Karpas-422 (cell line): ENCODE measurements around the gene EYA2. TPM values are rescaled to one million over a fixed set of nuclear protein-coding genes. Genes with fewer than 3 reads are reported as not detected.
"Not testable (repeated sequence)": the region's sequence is repeated elsewhere in the genome, so short reads cannot be mapped to it uniquely, and the experiment has no call there.

ENCODE experiments used
- DNase-seq: peaks from one replicate; pipeline ENCODE4 v3.0.0-alpha.2; 2015
- H2AFZ ChIP-seq: fragments of 200-600 bp; sonication (generic); 2 replicates; pipeline ENCODE4 v1.6.1; 2014; ENCODE audit warnings: antibody characterized with exemption, low read length, mixed read lengths
- H3K27ac ChIP-seq: fragments of 200-600 bp; sonication (generic); 2 replicates; pipeline ENCODE4 v1.5.1; 2014; ENCODE audit warnings: mild to moderate bottlenecking, low read length, moderate library complexity
- H3K27me3 ChIP-seq: fragments of 200-600 bp; sonication (generic); 2 replicates; pipeline ENCODE4 v1.6.1; 2014; ENCODE audit warnings: low read length, mixed read lengths
- H3K36me3 ChIP-seq: fragments of 200-600 bp; sonication (generic); 2 replicates; pipeline ENCODE4 v1.6.1; 2014; ENCODE audit warnings: low read length, mixed read lengths; ENCODE audit not compliant: insufficient read depth
- H3K4me1 ChIP-seq: fragments of 200-600 bp; sonication (generic); 2 replicates; pipeline ENCODE4 v1.6.1; 2014; ENCODE audit warnings: mild to moderate bottlenecking, low read length, mixed read lengths
- H3K4me2 ChIP-seq: fragments of 200-600 bp; sonication (generic); 2 replicates; pipeline ENCODE4 v1.6.1; 2014; ENCODE audit warnings: low read length, low read depth, mild to moderate bottlenecking; ENCODE audit not compliant: poor library complexity, severe bottlenecking
- H3K4me3 ChIP-seq: fragments of 200-600 bp; sonication (generic); 2 replicates; pipeline ENCODE4 v1.5.1; 2014; ENCODE audit warnings: mild to moderate bottlenecking, antibody characterized with exemption, low read length, mixed read lengths
- H3K79me2 ChIP-seq: fragments of 200-600 bp; sonication (generic); 2 replicates; pipeline ENCODE4 v1.6.1; 2014; ENCODE audit warnings: mild to moderate bottlenecking, low read length, mixed read lengths
- H3K9ac ChIP-seq: fragments of 200-600 bp; sonication (generic); 2 replicates; pipeline ENCODE4 v1.6.0; 2014; ENCODE audit warnings: low read length
- H3K9me2 ChIP-seq: fragments of 200-600 bp; sonication (generic), shearing (Covaris generic); replicated peaks from 2 replicates; pipeline ENCODE4 v1.6.0; 2014; ENCODE audit warnings: mild to moderate bottlenecking, low read length, moderate library complexity; ENCODE audit not compliant: insufficient read depth
- H3K9me3 ChIP-seq: fragments of 300-700, 200-600 bp; sonication (generic); 2 replicates; pipeline ENCODE4 v1.6.1; 2014; ENCODE audit warnings: low read length, mixed read lengths
- H4K20me1 ChIP-seq: fragments of 200-600 bp; sonication (generic); 2 replicates; pipeline ENCODE4 v1.6.1; 2014; ENCODE audit warnings: mild to moderate bottlenecking, antibody characterized with exemption, low read length, low read depth; ENCODE audit not compliant: insufficient read depth
- total RNA-seq: library from RNA; depleted of rRNA; stranded (reverse); fragments of >200 nt; shearing (Covaris generic); gene quantifications from 2 replicates; pipeline ENCODE4 v1.2.3, GENCODE V29; 2014; ENCODE audit warnings: low replicate concordance

EYA2 gene
- total RNA-seq, 1 experiment from 2014 or later, result not detected

DNA sequence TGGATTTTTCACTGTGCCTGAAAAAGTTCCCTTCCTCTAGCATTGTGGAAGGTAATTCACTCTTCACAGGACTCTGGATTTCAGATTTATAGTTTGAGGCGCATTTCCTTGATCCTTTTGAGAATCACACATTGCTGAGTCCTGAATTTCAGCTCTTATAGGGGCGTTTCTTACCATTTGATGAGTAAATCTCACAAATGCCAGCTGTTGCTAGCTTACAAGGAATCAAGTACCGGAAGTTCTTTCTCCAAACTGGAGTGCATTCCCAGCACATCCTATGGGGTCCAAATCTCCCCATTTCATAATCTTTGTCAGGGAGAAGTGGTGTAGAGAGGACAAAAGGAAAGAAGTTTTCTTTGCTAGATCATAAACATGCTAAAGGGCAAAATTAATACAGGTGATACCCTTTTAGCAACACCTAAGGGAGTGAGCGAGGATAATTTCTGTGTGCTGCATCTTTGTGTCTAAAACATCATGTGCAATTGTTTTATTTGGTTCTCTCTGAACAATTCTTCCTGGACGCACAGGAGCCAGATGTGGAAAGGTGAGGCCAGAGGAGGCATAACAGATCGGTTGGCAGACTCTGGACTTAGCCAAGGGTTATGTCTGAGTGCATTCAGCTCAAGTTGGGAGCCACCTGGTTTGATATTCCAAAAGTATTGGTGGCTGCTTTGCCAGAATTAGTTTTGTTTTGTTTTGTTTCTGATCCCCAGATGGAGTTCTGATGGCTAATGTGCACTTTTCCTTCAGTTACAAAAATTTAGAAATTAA is 37.4 kb upstream of the EYA2 start:
- Histone ChIP-seq H3K4me1 (no peaks in the 10 kb centered on the region), H3K79me2 (no peaks in the 10 kb centered on the region), H3K27me3 (no peaks in the 10 kb centered on the region), H3K4me3 (no peak overlapping the region), H3K9me2 (no peaks in the 10 kb centered on the region), H3K9me3 (no peaks in the 10 kb centered on the region), H3K9ac (no peak overlapping the region), H3K4me2 (no peak overlapping the region), H2AFZ (no peak overlapping the region), H3K27ac (no peak overlapping the region), H3K36me3 (no peaks in the 10 kb centered on the region), H4K20me1 (no peaks in the 10 kb centered on the region)
- DNase-seq, result no peak

DNA sequence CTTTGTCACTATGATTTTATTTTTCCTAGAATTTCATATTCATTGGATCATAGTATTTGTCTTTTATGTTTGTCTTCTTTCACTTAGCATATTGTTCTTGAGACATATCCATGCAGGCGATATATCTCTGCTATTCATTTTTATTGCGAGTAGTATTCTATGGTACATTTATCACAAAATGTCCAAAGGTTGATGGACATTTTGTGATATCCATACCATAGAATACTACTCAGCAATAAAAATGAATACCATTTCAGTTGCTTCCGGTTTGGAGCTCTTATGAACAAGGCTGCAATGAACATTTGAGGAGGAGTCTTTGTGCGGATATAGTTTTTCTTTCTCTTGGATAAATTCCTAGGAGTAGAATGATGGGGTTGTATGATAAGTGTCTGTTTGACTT is 28.8 kb upstream of the EYA2 start:
- no peak overlapping the region for H2AFZ ChIP-seq
- DNase-seq, result no peak
- no peaks in the 10 kb centered on the region for H3K36me3 ChIP-seq
- H4K20me1 ChIP-seq, result no peaks in the 10 kb centered on the region
- no peak overlapping the region for H3K4me3 ChIP-seq
- H3K27me3 ChIP-seq, result peaks cover 4% of the 10 kb centered on the region; the same call in 1 of the 2 replicates
- H3K9me2 ChIP-seq, result no peaks in the 10 kb centered on the region
- no peaks in the 10 kb centered on the region for H3K9me3 ChIP-seq
- H3K4me1 ChIP-seq, result no peaks in the 10 kb centered on the region
- H3K4me2 ChIP-seq, result no peak overlapping the region
- no peak overlapping the region for H3K9ac ChIP-seq
- no peak overlapping the region for H3K27ac ChIP-seq
- H3K79me2 ChIP-seq, result no peaks in the 10 kb centered on the region

DNA sequence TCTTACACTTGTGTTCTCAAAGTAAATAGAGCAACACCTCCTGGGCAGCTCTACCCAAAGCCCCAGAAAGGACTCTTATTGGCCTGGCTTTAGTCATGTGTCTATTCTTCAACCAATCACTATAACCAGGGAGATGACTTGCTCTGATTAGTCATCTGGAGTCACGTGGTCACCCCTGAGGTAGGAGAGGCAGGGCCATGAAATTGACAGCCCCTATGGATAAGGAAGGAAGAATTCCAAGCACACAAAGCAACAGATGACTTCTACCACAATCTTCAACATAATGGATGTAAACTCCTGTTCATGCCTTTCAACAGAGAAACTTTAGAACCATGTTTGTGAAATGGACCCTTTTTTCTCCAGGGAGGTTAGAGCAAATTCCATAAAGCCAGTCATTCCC is 24.6 kb upstream of the EYA2 start:
- Histone ChIP-seq H3K9me3 (no peaks in the 10 kb centered on the region), H3K79me2 (no peaks in the 10 kb centered on the region), H2AFZ (no peak overlapping the region), H3K9me2 (no peaks in the 10 kb centered on the region), H3K4me3 (no peak overlapping the region), H3K36me3 (no peaks in the 10 kb centered on the region), H3K4me2 (no peak overlapping the region), H3K9ac (no peak overlapping the region), H3K4me1 (no peaks in the 10 kb centered on the region), H3K27ac (no peak overlapping the region), H4K20me1 (no peaks in the 10 kb centered on the region), H3K27me3 (peaks cover 4% of the 10 kb centered on the region; the same call in 1 of the 2 replicates)
- no peak for DNase-seq

DNA sequence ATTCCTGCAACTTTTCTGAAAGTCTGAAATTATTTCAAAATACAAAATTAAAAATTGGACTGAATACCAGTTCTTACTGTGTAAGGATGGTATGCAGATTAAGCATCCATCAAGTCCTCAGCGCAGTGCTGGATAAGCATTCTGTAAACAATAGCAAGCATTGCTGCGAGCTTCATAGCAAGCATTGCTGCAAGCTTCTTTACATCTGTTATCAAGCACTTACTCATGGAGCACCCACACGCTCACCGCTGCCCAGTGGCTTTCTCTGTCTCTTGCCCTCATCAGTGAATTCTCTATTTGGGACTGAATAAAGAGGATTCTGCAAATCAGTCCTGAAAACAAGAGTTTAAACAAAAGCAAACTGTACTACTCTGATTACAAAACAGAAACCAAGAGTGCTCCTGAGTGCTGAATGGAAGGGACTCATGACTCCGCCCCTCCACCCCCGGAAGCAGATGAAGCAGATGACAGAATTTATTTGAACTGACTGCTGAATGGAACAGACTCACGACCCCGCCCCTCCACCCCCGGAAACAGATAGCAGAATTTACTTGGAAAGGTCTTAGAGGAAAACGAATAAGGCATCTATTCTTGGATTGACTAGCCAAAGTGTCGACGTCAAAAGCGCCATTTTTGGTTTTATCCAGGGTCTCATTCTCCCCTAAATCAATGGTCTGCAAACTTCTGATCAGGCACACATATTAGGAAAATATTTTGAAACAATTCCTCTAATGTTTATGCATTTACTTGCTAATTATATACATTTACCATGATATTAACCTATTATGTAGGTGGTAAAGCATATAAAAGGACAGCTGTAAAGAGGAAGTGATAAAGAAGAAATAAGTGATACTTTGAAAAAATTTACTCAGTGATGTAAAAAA is 22.1 kb upstream of the EYA2 start:
- Histone ChIP-seq H3K36me3 (no peaks in the 10 kb centered on the region), H3K27ac (no peak overlapping the region), H3K4me3 (no peak overlapping the region), H3K4me2 (no peak overlapping the region), H3K9me3 (no peaks in the 10 kb centered on the region), H3K9me2 (no peaks in the 10 kb centered on the region), H3K4me1 (no peaks in the 10 kb centered on the region), H4K20me1 (no peaks in the 10 kb centered on the region), H3K9ac (no peak overlapping the region), H3K79me2 (no peaks in the 10 kb centered on the region), H2AFZ (no peak overlapping the region), H3K27me3 (peaks cover 4% of the 10 kb centered on the region; the same call in 1 of the 2 replicates)
- no peak for DNase-seq

DNA sequence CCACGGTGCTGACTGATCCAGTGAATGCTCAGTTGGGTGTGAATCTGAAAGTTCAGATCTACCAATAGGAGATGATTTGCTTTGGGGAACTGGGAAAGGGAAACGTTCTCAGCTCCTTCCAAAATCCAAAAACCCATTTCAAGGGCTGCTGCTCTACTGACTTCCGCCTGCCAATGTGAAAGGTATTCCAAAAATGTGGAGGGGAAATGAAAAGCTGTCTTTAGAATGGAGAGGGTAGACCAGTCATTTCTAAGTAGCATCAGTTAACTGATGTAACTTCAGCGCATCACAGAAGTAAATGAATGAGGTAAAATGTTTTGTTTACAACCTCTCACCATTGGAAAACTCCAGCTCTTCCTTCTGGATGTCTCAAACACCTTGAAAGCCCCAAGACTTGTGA is 19.6 kb upstream of the EYA2 start:
- DNase-seq, result no peak
- peaks cover 1% of the 10 kb centered on the region; the same call in 1 of the 2 replicates for H3K27me3 ChIP-seq
- H3K9me2 ChIP-seq, result no peaks in the 10 kb centered on the region
- H4K20me1 ChIP-seq, result no peaks in the 10 kb centered on the region
- no peaks in the 10 kb centered on the region for H3K36me3 ChIP-seq
- H3K4me3 ChIP-seq, result no peak overlapping the region
- H3K79me2 ChIP-seq, result no peaks in the 10 kb centered on the region
- no peak overlapping the region for H2AFZ ChIP-seq
- no peak overlapping the region for H3K4me2 ChIP-seq
- H3K27ac ChIP-seq, result no peak overlapping the region
- no peak overlapping the region for H3K9ac ChIP-seq
- H3K4me1 ChIP-seq, result no peaks in the 10 kb centered on the region
- H3K9me3 ChIP-seq, result no peaks in the 10 kb centered on the region

DNA sequence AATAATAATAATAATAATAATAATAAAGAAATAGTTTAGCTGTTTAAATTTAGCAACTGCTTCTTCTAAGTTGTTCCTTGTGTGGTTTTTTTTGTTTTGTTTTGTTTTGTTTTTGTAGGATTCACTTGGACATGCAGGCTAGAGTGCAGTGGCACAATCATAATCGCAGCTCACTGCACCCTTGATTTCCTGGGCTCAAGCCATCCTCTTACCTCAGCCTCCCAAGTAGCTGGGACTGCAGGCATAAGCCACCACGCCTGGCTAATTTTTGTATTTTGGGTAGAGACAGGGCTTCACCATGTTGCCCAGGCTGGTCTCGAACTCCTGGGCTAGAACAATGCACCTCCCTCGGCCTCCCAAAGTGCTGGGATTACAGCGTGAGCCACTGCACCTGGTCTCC is 15.3 kb upstream of the EYA2 start:
- DNase-seq, result no peak
- Histone ChIP-seq H3K27me3 (no peaks in the 10 kb centered on the region), H4K20me1 (no peaks in the 10 kb centered on the region), H3K9ac (no peak overlapping the region), H3K9me3 (no peaks in the 10 kb centered on the region), H3K27ac (no peak overlapping the region), H3K79me2 (no peaks in the 10 kb centered on the region), H3K4me2 (no peak overlapping the region), H2AFZ (no peak overlapping the region), H3K36me3 (no peaks in the 10 kb centered on the region), H3K9me2 (no peaks in the 10 kb centered on the region), H3K4me1 (peaks cover 17% of the 10 kb centered on the region), H3K4me3 (no peak overlapping the region)

DNA sequence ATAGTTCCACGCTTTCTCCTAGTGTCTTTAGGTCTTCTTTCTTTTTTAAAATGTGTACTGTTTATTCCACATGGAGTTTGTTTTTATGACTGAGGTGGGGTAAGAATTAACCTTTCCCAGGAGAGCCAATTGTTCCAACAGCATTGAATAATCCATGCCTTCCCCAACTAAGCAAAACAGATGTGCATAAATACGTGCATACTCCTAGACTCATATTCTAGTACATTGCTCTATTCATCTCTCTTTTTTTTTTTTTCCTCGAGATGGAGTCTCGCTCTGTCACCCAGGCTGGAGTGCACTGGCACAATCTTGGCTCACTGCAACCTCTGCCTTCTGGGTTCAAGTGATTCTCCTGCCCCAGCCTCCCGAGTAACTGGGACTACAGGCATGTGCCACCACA is 14.7 kb upstream of the EYA2 start:
- not testable (repeated sequence) for H3K4me2 ChIP-seq, H3K9me3 ChIP-seq, H3K27me3 ChIP-seq, H3K36me3 ChIP-seq, H3K27ac ChIP-seq, H3K9ac ChIP-seq, H4K20me1 ChIP-seq, H2AFZ ChIP-seq, DNase-seq, H3K4me3 ChIP-seq, H3K9me2 ChIP-seq, H3K79me2 ChIP-seq
- H3K4me1 ChIP-seq, result peaks cover 17% of the 10 kb centered on the region

DNA sequence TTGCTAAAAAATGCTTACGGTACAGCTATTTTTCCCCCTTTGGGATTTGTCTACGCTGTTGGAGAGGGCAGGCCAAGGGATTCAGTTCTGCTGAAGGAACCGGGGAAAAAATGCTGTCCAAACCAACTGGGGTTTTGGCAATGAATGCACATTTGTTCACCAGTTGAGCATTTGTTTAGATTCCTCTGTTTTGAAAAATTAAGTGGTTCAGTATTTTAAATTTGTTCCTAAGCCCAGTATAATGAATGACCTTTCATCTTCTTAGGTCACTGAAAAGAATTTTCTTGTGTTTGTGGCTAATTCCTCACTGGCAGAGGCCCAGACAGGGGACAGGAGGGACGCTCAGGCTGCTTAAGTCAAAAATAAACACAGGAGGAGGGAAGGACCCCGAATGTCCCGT is 10.8 kb upstream of the EYA2 start:
- Histone ChIP-seq H4K20me1 (no peaks in the 10 kb centered on the region), H3K9me2 (no peaks in the 10 kb centered on the region), H3K4me1 (peaks cover 17% of the 10 kb centered on the region), H3K4me2 (no peak overlapping the region), H3K4me3 (no peak overlapping the region), H2AFZ (no peak overlapping the region), H3K27ac (no peak overlapping the region), H3K27me3 (no peaks in the 10 kb centered on the region), H3K9ac (no peak overlapping the region), H3K36me3 (no peaks in the 10 kb centered on the region), H3K9me3 (no peaks in the 10 kb centered on the region), H3K79me2 (no peaks in the 10 kb centered on the region)
- no peak for DNase-seq
